ENCODE results near the gene CSNK1G2. TPM values are rescaled to one million over a fixed set of nuclear protein-coding genes. Genes with fewer than 3 reads are reported as not detected.

The CSNK1G2 gene
- polyA plus RNA-seq, 2 of the 4 experiments (the other 2 are of a cell fraction) = 15.5 to 42.0 TPM

GRCh38 chr19:1935484-1936208, 5.3 kb upstream of the CSNK1G2 start:
- Histone ChIP-seq H3K4me3 (no peak overlapping the region), H3K4me2 (no peak overlapping the region), H3K4me1 (peaks cover 8% of the 10 kb centered on the region; the same call in 2 of the 3 replicates), H3K9me3 (peaks cover 5% of the 10 kb centered on the region; the same call in 1 of the 3 replicates), H3K27ac (no peak overlapping the region)
- peak in 1 of 2 experiments; percentile 72 for DNase-seq (ENCODE audit: low read depth in 1 of 2, low spot score in 1 of 2)
- 62% methylated on average over 11 of the region's 11 CpGs for WGBS (ENCODE audit: missing lambda C conversion rate)
- POLR2A ChIA-PET = no interaction called here
- peak; percentile 37 for TF ChIP-seq MAFK (IDR thresholded peaks at IDR 0.05; ENCODE audit: partially characterized antibody)
- TF ChIP-seq FOXS1 (CRISPR knock-in tag; IDR thresholded peaks at IDR 0.05) = no peak
- TF ChIP-seq, protein P1, sequence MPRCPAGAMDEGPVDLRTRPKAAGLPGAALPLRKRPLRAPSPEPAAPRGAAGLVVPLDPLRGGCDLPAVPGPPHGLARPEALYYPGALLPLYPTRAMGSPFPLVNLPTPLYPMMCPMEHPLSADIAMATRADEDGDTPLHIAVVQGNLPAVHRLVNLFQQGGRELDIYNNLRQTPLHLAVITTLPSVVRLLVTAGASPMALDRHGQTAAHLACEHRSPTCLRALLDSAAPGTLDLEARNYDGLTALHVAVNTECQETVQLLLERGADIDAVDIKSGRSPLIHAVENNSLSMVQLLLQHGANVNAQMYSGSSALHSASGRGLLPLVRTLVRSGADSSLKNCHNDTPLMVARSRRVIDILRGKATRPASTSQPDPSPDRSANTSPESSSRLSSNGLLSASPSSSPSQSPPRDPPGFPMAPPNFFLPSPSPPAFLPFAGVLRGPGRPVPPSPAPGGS (IDR thresholded peaks at IDR 0.05) = no peak
- CTCF ChIA-PET = interaction anchor here (0.6 to 2.1 kb wide), 3 partner anchors 11 to 712 kb away, joined by 3 to 6 read pairs (median 4); no protein-coding TSS in a partner anchor
- FAIRE-seq = no peak
- peak in 1 of 2 experiments; percentile 47; a peak in 3 of 6 replicates for ATAC-seq

DNA sequence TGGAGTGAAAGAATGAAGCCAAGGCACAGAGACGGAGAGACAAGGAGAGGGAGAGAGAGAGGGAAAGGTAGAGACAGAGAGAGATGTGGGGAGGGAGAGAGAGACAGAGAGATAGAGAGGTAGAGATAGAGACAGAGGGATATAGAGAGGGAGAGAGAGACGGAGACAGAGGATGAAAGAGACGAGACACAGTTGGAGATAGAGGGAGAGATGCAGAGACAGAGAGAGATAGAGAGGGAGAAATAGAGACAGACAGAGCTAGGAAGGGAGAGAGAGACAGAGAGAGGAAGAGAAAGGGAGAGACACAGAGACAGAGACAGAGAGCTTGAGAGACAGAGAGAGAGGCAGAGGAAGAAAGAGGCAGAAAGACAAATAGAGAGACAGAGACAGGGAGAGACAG, 4.5 kb upstream of the CSNK1G2 start:
- 90% methylated on average over 3 of the region's 3 CpGs for WGBS (ENCODE audit: missing lambda C conversion rate)
- no peak overlapping the region for H3K27ac ChIP-seq
- H3K4me1 ChIP-seq = peaks cover 8% of the 10 kb centered on the region; the same call in 2 of the 3 replicates
- ChIA-PET CTCF (interaction anchor here (0.6 to 2.1 kb wide), 5 partner anchors 8 to 711 kb away, joined by 3 to 6 read pairs (median 4); no protein-coding TSS in a partner anchor), POLR2A (no interaction called here)
- DNase-seq (ENCODE audit: low read depth in 1 of 2, low spot score in 1 of 2) = no peak
- ATAC-seq = no peak
- H3K4me2 ChIP-seq = no peak overlapping the region
- TF ChIP-seq, protein P2, sequence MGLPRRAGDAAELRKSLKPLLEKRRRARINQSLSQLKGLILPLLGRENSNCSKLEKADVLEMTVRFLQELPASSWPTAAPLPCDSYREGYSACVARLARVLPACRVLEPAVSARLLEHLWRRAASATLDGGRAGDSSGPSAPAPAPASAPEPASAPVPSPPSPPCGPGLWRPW (IDR thresholded peaks at IDR 0.05) = no peak
- TF ChIP-seq RNF2 (IDR thresholded peaks at IDR 0.05; ENCODE audit: borderline replicate concordance, low read depth) (no peak), HOXB5 (CRISPR knock-in tag; IDR thresholded peaks at IDR 0.05) (no peak), POLR2AphosphoS2 (conservative IDR thresholded peaks at IDR 0.05; ENCODE audit: low read length) (no peak), MAZ (IDR thresholded peaks at IDR 0.05; ENCODE audit: borderline replicate concordance, low read depth, low read length) (no peak)
- TF ChIP-seq, protein P3, sequence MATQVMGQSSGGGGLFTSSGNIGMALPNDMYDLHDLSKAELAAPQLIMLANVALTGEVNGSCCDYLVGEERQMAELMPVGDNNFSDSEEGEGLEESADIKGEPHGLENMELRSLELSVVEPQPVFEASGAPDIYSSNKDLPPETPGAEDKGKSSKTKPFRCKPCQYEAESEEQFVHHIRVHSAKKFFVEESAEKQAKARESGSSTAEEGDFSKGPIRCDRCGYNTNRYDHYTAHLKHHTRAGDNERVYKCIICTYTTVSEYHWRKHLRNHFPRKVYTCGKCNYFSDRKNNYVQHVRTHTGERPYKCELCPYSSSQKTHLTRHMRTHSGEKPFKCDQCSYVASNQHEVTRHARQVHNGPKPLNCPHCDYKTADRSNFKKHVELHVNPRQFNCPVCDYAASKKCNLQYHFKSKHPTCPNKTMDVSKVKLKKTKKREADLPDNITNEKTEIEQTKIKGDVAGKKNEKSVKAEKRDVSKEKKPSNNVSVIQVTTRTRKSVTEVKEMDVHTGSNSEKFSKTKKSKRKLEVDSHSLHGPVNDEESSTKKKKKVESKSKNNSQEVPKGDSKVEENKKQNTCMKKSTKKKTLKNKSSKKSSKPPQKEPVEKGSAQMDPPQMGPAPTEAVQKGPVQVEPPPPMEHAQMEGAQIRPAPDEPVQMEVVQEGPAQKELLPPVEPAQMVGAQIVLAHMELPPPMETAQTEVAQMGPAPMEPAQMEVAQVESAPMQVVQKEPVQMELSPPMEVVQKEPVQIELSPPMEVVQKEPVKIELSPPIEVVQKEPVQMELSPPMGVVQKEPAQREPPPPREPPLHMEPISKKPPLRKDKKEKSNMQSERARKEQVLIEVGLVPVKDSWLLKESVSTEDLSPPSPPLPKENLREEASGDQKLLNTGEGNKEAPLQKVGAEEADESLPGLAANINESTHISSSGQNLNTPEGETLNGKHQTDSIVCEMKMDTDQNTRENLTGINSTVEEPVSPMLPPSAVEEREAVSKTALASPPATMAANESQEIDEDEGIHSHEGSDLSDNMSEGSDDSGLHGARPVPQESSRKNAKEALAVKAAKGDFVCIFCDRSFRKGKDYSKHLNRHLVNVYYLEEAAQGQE (IDR thresholded peaks at IDR 0.05) = no peak
- no peak overlapping the region for H3K4me3 ChIP-seq
- H3K9me3 ChIP-seq = peaks cover 1% of the 10 kb centered on the region; the same call in 1 of the 3 replicates
- FAIRE-seq = no peak

DNA sequence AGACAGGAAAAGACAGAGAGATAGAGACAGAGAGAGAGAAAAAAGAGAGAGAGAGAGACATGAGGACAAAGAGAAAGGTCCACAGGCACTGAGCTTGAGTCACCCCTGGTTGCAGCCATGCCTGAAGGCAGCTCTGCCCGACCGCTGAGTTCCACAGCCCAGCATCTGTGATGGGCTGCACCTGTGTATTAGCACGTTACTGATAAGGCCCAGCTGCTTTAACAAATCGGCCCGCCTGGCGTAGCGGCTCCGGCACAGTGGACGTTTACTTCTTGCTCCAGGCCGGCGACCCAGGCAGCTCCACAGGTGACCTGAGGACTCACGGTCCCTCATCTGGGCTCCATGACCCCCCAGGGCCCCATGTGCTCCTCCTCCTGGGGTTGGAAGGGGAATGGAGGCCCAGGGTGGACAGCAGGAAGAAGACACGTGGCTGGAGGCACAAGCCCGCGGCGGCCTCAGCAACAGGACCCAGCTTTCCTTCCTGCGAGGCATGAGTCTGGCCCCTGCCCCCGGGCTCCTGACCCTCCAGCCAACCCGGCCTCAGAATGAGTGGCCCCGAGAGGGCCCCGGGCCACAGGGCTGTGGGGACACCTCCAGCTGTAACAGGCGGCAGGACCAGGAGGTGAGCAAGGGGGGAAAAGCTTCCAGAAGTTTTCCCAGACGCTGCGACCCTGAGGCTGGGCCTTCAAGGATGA, 3.9 kb upstream of the CSNK1G2 start:
- 84% methylated on average over 16 of the region's 24 CpGs for WGBS (ENCODE audit: missing lambda C conversion rate)
- Histone ChIP-seq H3K27ac (no peak overlapping the region), H3K4me2 (no peak overlapping the region), H3K4me3 (no peak overlapping the region), H3K4me1 (peaks cover 8% of the 10 kb centered on the region; the same call in 2 of the 3 replicates), H3K9me3 (no peaks in the 10 kb centered on the region)
- DNase-seq (ENCODE audit: low read depth in 1 of 2, low spot score in 1 of 2) (no peak), FAIRE-seq (no peak), ATAC-seq (no peak)
- no peak for TF ChIP-seq CBX2 (IDR thresholded peaks at IDR 0.05; ENCODE audit: borderline replicate concordance, low read depth)
- no peak for TF ChIP-seq EHMT2 (IDR thresholded peaks at IDR 0.05; ENCODE audit: low read depth)
- TF ChIP-seq, protein P1 (IDR thresholded peaks at IDR 0.05) = no peak
- no peak for TF ChIP-seq SMC3 (IDR thresholded peaks at IDR 0.05)
- no peak for TF ChIP-seq POLR2A (IDR thresholded peaks at IDR 0.05; ENCODE audit: low read length)
- TF ChIP-seq HEYL (CRISPR knock-in tag; IDR thresholded peaks at IDR 0.05) = no peak
- CTCF ChIA-PET = interaction anchor here (0.6 to 2.1 kb wide), 4 partner anchors 8 to 379 kb away, joined by 3 to 6 read pairs (median 4); no protein-coding TSS in a partner anchor
- POLR2A ChIA-PET = no interaction called here

Measured in A549 (cell line).